GM13976 (cell line): Measurements from ENCODE around the gene MGAT4B.

Experiments
- DNase-seq: peaks from one replicate; pipeline ENCODE4 v3.0.0; 2012; ENCODE audit warnings: low spot score
- in situ Hi-C: fragments of 300-500 bp; cut with MboI; formaldehyde crosslinking; loops from one replicate; pipeline ENCODE4 v1.12.0; 2022; ENCODE audit warnings: low sequenced_read_pairs, mixed read lengths, inconsistent platforms; ENCODE audit not compliant: unreplicated experiment
- TF ChIP-seq, protein P1 (sequence below): IDR thresholded peaks from 2 replicates; pipeline ENCODE4 v1.5.1; 2012; ENCODE audit warnings: borderline replicate concordance, mild to moderate bottlenecking; ENCODE audit not compliant: insufficient read depth; ENCODE audit errors: extremely low read depth, missing control alignments, control extremely low read depth

MGAT4B gene

DNA sequence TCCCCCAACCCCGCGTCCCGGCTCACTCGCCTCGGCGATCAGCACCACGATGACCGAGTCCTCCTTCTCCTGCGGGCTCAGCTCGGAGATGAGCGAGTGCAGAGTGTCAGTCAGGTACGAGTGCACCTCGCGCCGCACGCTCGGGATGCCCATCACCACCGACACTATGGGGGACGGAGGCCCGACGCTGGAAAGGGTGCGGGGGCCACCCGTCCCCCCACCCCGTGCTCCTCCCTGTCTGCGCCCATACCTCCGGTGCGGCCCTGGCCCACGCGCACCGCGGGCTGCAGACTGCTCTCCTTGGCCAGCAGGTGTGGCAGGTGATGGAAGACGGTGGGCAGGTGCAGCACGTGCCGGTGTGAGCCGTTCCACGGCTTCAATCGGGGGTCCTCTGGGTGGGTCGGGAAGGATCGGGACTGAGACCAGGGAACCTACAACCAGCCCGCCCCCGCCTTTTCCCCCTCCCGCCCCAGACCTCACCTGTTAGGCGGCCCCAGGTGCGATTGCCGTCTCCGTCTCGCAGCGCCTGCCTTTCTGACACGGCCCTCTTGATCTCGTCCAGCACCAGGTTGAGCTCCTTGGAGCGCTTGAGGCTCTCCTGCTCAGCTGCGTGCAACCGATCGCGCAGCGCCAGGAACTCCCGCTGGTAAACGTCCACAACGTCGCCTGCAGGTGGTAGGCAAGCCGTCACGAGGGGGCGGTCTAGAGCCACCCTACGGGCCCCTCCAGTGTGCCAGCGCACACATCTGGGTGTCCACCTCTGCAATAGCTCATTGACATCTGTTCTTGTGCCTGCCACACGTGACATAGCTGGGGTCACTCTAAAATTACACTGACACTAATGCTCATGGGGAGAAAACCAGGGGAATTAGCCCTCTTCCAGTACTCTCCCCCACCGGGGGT is 5.1 kb downstream of the MGAT4B start:
- DNase-seq, result peak; percentile 85
- in situ Hi-C loops, result no loop called here
- TF ChIP-seq, protein P1, sequence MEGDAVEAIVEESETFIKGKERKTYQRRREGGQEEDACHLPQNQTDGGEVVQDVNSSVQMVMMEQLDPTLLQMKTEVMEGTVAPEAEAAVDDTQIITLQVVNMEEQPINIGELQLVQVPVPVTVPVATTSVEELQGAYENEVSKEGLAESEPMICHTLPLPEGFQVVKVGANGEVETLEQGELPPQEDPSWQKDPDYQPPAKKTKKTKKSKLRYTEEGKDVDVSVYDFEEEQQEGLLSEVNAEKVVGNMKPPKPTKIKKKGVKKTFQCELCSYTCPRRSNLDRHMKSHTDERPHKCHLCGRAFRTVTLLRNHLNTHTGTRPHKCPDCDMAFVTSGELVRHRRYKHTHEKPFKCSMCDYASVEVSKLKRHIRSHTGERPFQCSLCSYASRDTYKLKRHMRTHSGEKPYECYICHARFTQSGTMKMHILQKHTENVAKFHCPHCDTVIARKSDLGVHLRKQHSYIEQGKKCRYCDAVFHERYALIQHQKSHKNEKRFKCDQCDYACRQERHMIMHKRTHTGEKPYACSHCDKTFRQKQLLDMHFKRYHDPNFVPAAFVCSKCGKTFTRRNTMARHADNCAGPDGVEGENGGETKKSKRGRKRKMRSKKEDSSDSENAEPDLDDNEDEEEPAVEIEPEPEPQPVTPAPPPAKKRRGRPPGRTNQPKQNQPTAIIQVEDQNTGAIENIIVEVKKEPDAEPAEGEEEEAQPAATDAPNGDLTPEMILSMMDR, result peak; percentile 79

DNA sequence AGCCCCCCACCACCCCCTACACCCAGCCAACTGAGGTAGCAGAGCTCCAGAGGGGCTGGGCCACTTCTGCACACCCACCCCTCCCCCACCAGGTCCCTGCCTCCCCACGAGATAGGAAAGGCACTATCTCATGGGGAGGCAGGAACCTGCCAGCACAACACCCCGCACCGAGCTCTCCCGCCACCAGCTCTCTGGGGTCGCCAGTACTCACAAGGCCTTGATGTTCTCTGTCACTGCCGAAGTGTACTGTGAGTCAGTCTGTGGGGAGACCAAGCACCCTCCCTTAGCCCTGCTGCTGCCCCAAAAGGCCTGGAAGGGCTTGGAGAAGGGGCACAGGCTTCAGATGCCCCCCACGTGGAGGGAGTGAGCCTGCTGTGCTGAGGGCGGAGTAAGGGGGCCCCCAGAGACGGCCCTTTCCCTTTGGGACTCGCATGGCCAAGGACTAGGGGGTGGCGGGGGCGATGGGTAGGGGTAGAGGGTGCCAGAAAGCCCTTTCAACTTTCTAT is 5.9 kb downstream of the MGAT4B start:
- in situ Hi-C loops, result no loop called here
- TF ChIP-seq, protein P1, result no peak

DNA sequence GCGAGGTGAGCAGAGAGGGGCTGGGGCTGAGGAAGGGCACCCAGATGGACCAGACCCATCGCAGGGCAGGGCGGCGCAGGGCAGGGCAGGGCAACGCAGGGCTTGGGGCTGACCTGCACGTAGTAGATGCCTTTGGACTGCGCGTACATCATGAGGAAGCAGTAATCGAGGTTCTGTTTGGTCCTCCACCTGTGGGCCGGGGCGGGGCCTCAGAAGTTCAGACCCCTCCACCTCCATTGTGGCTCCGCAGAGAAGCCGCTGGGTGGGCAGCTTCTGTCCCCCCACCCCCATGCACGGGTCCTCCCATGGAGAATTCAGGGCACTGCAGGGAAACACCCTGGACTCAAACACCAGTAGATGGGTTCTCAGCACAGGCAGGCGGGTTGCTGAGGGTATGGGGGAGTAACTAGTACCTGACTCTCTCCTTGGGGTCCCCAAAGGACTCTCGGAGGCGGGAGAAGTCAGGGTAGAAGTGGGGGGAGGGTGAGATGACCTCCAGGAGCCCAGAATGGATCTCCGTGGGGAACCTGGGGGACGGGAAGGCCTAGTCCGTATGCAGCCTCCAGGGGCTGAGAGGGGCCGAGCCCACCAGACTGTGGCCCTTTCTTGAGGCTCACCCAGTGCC is 6.5 kb downstream of the MGAT4B start:
- DNase-seq, result no peak
- in situ Hi-C loops, result no loop called here
- TF ChIP-seq, protein P1, result no peak

More for the DNA sequence above, 5.9 kb downstream of the MGAT4B start:
- no peak for DNase-seq

DNA sequence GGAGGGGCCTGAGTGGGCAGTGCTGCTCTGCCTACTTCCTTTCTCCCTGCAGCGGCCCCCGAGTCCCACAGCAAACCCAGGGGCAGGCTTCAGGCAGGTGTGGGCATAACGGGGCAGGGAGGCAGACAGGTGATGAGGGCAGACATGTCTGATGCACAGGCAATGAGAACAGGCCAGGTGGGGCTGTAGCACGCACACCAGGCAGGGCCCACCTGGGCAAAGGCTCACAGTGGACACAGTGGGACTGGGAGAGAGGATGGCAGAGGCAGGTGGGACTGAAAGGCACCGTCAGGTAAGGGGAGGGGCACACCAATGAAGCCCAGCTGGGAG is 7.1 kb downstream of the MGAT4B start:
- in situ Hi-C loops, result no loop called here
- TF ChIP-seq, protein P1, result no peak
- no peak for DNase-seq

DNA sequence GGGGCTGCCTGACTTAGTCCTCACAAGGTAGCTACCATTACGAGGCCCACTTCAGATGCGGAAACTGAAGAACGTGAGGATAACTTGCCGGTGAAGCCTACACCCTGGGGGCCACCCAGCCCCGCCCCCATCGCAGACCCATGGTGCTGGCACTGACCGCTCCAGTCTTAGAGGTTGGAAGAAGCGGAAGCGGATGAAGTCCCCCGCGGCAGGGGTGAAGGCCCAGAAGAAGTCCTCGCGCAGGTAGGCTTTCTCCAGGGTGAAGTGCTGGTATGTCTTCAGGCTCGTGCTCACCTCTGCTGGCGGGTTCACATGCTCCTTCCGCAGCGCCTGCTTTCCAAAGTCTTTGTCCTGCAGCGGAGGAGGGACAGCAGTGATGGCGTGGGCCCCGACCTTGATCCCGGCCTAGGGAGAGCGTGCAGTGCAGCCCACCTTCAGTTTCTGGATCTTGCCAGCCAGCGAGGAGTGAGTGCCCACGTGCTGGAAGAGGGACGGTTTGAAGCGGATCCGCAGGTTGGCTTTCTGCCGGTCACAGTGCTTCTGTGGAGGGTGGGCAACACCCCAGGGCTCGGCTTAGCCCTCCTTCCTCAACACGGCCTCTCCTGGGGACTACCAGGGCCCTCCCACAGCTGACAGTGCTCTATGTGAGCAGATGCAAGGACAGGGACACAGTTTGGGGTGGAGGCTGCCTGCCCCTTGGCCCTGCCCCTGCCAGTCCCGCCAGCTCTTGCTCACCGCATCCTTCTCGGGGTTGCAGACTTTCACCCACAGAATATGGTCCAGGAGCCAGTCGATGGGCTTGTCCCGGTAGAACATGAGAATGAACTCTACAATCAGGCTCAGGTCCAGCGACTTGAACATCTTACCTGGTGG is 7.7 kb downstream of the MGAT4B start:
- TF ChIP-seq, protein P1, result no peak
- in situ Hi-C loops, result no loop called here
- DNase-seq, result no peak

DNA sequence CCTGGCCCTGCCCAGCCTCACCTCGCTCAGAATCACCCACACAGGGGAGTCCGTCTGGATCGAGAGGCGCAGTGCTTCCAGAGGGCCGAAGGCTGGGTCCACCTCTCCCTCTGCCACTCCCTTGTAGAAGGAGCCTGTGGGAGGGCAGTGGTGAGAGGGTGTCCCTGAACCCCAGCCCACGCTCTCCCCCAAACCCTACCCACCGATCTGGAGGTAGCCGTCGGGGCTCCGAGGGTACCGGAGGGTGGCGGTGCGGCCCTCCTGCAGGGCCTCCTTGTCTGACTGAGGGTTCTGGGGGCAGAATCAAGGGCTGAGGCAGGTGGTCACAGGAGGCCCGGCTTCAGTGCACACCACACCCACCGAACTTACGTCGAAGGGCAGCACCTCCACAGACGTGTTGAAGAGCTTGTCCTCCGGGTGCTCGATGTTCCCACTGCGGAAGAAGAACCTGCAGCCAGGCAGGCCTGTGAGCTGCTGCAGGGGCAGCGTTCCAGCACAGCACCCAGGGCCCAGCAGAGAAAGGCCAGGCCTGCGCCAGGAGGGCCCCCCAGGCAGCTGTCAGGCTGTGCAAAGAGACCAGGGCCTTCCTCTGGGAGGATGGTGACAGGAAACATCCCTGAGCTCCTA is 8.4 kb downstream of the MGAT4B start:
- DNase-seq, result no peak
- in situ Hi-C loops, result no loop called here

More for the DNA sequence above, 8.4 kb downstream of the MGAT4B start:
- TF ChIP-seq, protein P1, result no peak
